ENCODE data around the gene BCAS3. TPM values are rescaled to one million over a fixed set of nuclear protein-coding genes. Genes with fewer than 3 reads are reported as not detected.

Gene BCAS3
- total RNA-seq, 4 donors from 2014 or later = 41.0 to 81.4 (median 45.6) TPM

- H3K4me1 ChIP-seq = no peaks in the 10 kb centered on the region
- no peak overlapping the region for H3K27ac ChIP-seq
- no peak for TF ChIP-seq POLR2A (IDR thresholded peaks at IDR 0.05)
- TF ChIP-seq, protein P1, sequence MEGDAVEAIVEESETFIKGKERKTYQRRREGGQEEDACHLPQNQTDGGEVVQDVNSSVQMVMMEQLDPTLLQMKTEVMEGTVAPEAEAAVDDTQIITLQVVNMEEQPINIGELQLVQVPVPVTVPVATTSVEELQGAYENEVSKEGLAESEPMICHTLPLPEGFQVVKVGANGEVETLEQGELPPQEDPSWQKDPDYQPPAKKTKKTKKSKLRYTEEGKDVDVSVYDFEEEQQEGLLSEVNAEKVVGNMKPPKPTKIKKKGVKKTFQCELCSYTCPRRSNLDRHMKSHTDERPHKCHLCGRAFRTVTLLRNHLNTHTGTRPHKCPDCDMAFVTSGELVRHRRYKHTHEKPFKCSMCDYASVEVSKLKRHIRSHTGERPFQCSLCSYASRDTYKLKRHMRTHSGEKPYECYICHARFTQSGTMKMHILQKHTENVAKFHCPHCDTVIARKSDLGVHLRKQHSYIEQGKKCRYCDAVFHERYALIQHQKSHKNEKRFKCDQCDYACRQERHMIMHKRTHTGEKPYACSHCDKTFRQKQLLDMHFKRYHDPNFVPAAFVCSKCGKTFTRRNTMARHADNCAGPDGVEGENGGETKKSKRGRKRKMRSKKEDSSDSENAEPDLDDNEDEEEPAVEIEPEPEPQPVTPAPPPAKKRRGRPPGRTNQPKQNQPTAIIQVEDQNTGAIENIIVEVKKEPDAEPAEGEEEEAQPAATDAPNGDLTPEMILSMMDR (IDR thresholded peaks at IDR 0.05) = no peak
- no peak for TF ChIP-seq EP300 (IDR thresholded peaks at IDR 0.05)
- no peak for TF ChIP-seq POLR2AphosphoS5 (IDR thresholded peaks at IDR 0.05)
- H3K4me3 ChIP-seq = no peak overlapping the region
- no peak for DNase-seq (ENCODE audit: low spot score in 2 of 2)
- H3K36me3 ChIP-seq = no peaks in the 10 kb centered on the region
- 93% methylated on average over 4 of the region's 4 CpGs for WGBS
- H3K9me3 ChIP-seq = no peaks in the 10 kb centered on the region
- H3K27me3 ChIP-seq = no peaks in the 10 kb centered on the region
Measured at GRCh38 chr17:61217878-61218437, 540.3 kb downstream of the BCAS3 start.

DNA sequence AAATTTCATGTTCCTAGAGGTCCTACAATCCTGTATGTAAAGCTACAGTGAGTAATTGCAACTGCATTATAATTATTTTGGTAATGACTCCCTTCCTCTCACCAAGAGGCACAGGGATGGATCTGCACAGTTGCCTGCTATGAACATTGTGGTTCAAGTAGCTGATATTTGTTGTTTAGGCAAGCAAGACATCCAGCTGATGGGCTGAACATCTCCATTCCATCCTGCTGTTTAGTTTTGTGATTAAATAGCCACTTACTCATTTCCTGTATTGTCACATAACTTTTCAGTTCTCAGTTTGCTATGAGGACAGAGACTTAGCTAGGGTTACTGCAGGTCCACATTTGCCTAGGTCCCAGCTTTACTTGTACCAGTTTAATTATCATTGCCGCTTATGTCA lies 540.8 kb downstream of the BCAS3 start:
- H3K27me3 ChIP-seq = no peaks in the 10 kb centered on the region
- H3K4me3 ChIP-seq = no peak overlapping the region
- TF ChIP-seq EP300 (IDR thresholded peaks at IDR 0.05) (no peak), POLR2A (IDR thresholded peaks at IDR 0.05) (no peak), POLR2AphosphoS5 (IDR thresholded peaks at IDR 0.05) (no peak)
- DNase-seq (ENCODE audit: low spot score in 2 of 2) = no peak
- no peaks in the 10 kb centered on the region for H3K9me3 ChIP-seq
- no peaks in the 10 kb centered on the region for H3K4me1 ChIP-seq
- 100% methylated on average over 1 of the region's 1 CpG for WGBS
- H3K36me3 ChIP-seq = no peaks in the 10 kb centered on the region
- no peak overlapping the region for H3K27ac ChIP-seq

DNA sequence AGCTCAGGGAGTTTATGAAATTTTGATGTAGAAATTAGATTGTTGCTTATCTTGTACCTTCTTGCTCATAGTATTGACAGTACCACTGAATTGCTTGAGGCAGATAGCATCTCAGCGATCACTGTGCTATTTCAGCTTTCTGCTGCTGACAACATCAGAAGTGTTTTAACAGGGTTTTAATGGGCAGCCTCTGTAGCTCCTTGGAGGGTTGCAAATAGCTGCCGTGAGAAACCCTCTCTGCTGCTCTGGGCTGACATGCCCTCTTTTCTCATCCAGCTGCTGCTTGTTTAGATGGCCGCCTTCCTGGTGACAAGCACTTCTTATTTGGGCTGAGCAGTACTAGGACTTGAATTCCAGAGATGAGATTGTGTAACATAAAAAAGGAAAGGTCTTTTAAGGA lies 541.8 kb downstream of the BCAS3 start:
- Histone ChIP-seq H3K36me3 (no peaks in the 10 kb centered on the region), H3K4me1 (no peaks in the 10 kb centered on the region), H3K9me3 (no peaks in the 10 kb centered on the region), H3K27ac (no peak overlapping the region), H3K4me3 (no peak overlapping the region), H3K27me3 (no peaks in the 10 kb centered on the region)
- TF ChIP-seq POLR2A (IDR thresholded peaks at IDR 0.05) (no peak), EP300 (IDR thresholded peaks at IDR 0.05) (no peak), POLR2AphosphoS5 (IDR thresholded peaks at IDR 0.05) (no peak)
- TF ChIP-seq, protein P1 (IDR thresholded peaks at IDR 0.05) = no peak
- WGBS = 59% methylated on average over 3 of the region's 3 CpGs
- DNase-seq (ENCODE audit: low spot score in 2 of 2) = no peak

- WGBS = 87% methylated on average over 1 of the region's 1 CpG
- DNase-seq (ENCODE audit: low spot score in 2 of 2) = no peak
- no peaks in the 10 kb centered on the region for H3K27me3 ChIP-seq
- TF ChIP-seq POLR2A (IDR thresholded peaks at IDR 0.05) (no peak), POLR2AphosphoS5 (IDR thresholded peaks at IDR 0.05) (no peak), EP300 (IDR thresholded peaks at IDR 0.05) (no peak)
- TF ChIP-seq, protein P1 (IDR thresholded peaks at IDR 0.05) = no peak
- no peaks in the 10 kb centered on the region for H3K36me3 ChIP-seq
- no peak overlapping the region for H3K27ac ChIP-seq
- H3K4me3 ChIP-seq = no peak overlapping the region
- no peaks in the 10 kb centered on the region for H3K9me3 ChIP-seq
- H3K4me1 ChIP-seq = no peaks in the 10 kb centered on the region
Measured at GRCh38 chr17:61221181-61221580, 543.5 kb downstream of the BCAS3 start.

GRCh38 chr17:61221597-61222471 lies 544.2 kb downstream of the BCAS3 start:
- no peak for DNase-seq (ENCODE audit: low spot score in 2 of 2)
- no peaks in the 10 kb centered on the region for H3K27me3 ChIP-seq
- no peaks in the 10 kb centered on the region for H3K9me3 ChIP-seq
- H3K4me1 ChIP-seq = no peaks in the 10 kb centered on the region
- H3K27ac ChIP-seq = no peak overlapping the region
- WGBS = 90% methylated on average over 8 of the region's 8 CpGs
- no peaks in the 10 kb centered on the region for H3K36me3 ChIP-seq
- H3K4me3 ChIP-seq = no peak overlapping the region
- no peak for TF ChIP-seq POLR2A (IDR thresholded peaks at IDR 0.05)
- no peak for TF ChIP-seq POLR2AphosphoS5 (IDR thresholded peaks at IDR 0.05)
- no peak for TF ChIP-seq EP300 (IDR thresholded peaks at IDR 0.05)
- TF ChIP-seq, protein P1 (IDR thresholded peaks at IDR 0.05) = no peak
